Measurements from ENCODE around the gene ACADSB.

Gene ACADSB

GRCh38 chr10:123008355-123009104 lies at the start of gene ACADSB, which contains the start of gene IKZF5:
Gene ACADSB, plus strand, starts transcription at chr10:123009006. Its CDS starts 24 bp downstream, at chr10:123009030.
Gene IKZF5, minus strand, starts transcription at chr10:123008795. Its CDS starts 10,170 bp downstream, at chr10:122998625.
- DNase-seq (ENCODE audit: low spot score in 2 of 2): peak; percentile 89 to 91
- Mint-ChIP-seq H3K4me3 (peak within 1 kb of the TSS; percentile 98), H3K4me1 (peaks cover 22% of the 10 kb centered on the region), H3K36me3 (peaks cover 5% of the 10 kb centered on the region), H3K27me3 (no peaks in the 10 kb centered on the region), H3K27ac (peak within 1 kb of the TSS; percentile 99), H3K9me3 (no peaks in the 10 kb centered on the region)
- ATAC-seq (ENCODE audit: low read depth): peak; percentile 86

- Mint-ChIP-seq H3K27me3 (peaks cover 4% of the 10 kb centered on the region), H3K27ac (no peak overlapping the region)
- ATAC-seq (ENCODE audit: low read depth): no peak
These were observed 46.4 kb upstream of the ACADSB start for GRCh38 chr10:122962405-122962804.

GRCh38 chr10:122966879-122967278 lies 41.9 kb upstream of the ACADSB start:
- no peak for ATAC-seq (ENCODE audit: low read depth)
- Mint-ChIP-seq H3K9me3 (peaks cover 10% of the 10 kb centered on the region), H3K27ac (no peak overlapping the region), H3K27me3 (peaks cover 10% of the 10 kb centered on the region), H3K4me3 (no peak overlapping the region), H3K4me1 (no peaks in the 10 kb centered on the region), H3K36me3 (peaks cover 16% of the 10 kb centered on the region)
- DNase-seq (ENCODE audit: low spot score in 2 of 2): no peak

More at GRCh38 chr10:122962405-122962804, 46.4 kb upstream of the ACADSB start:
- peaks cover 7% of the 10 kb centered on the region for H3K9me3 Mint-ChIP-seq
- H3K4me1 Mint-ChIP-seq: peaks cover 1% of the 10 kb centered on the region
- H3K4me3 Mint-ChIP-seq: no peak overlapping the region
- DNase-seq (ENCODE audit: low spot score in 2 of 2): no peak
- peaks cover 15% of the 10 kb centered on the region for H3K36me3 Mint-ChIP-seq

- Mint-ChIP-seq H3K4me3 (no peak overlapping the region), H3K4me1 (no peaks in the 10 kb centered on the region), H3K27me3 (peaks cover 6% of the 10 kb centered on the region), H3K9me3 (peaks cover 10% of the 10 kb centered on the region), H3K36me3 (peaks cover 10% of the 10 kb centered on the region), H3K27ac (no peak overlapping the region)
- DNase-seq (ENCODE audit: low spot score in 2 of 2) (no peak), ATAC-seq (ENCODE audit: low read depth) (no peak)
These were observed 40.1 kb upstream of the ACADSB start for GRCh38 chr10:122968698-122969097.

GRCh38 chr10:122974023-122974422 lies 34.8 kb upstream of the ACADSB start:
- Mint-ChIP-seq H3K9me3 (no peaks in the 10 kb centered on the region), H3K36me3 (no peaks in the 10 kb centered on the region), H3K4me3 (no peak overlapping the region)

GRCh38 chr10:122974543-122975064 lies 34.2 kb upstream of the ACADSB start:
- Mint-ChIP-seq H3K9me3 (no peaks in the 10 kb centered on the region), H3K4me1 (peaks cover 3% of the 10 kb centered on the region), H3K27me3 (no peaks in the 10 kb centered on the region), H3K4me3 (no peak overlapping the region), H3K27ac (no peak overlapping the region), H3K36me3 (no peaks in the 10 kb centered on the region)
- DNase-seq (ENCODE audit: low spot score in 2 of 2): no peak
- ATAC-seq (ENCODE audit: low read depth): no peak

More at GRCh38 chr10:122974023-122974422, 34.8 kb upstream of the ACADSB start:
- ATAC-seq (ENCODE audit: low read depth) (no peak), DNase-seq (ENCODE audit: low spot score in 2 of 2) (no peak)
- no peak overlapping the region for H3K27ac Mint-ChIP-seq
- no peaks in the 10 kb centered on the region for H3K27me3 Mint-ChIP-seq
- H3K4me1 Mint-ChIP-seq: peaks cover 3% of the 10 kb centered on the region

GRCh38 chr10:122980209-122981065 lies 28.4 kb upstream of the ACADSB start, which contains the start of gene PSTK:
Gene PSTK, plus strand, starts transcription at chr10:122980401. Its CDS starts 79 bp downstream, at chr10:122980480.
- no peaks in the 10 kb centered on the region for H3K9me3 Mint-ChIP-seq
- H3K4me1 Mint-ChIP-seq: peaks cover 7% of the 10 kb centered on the region
- peak within 1 kb of the TSS; percentile 88 for H3K4me3 Mint-ChIP-seq
- peak; percentile 85 to 95 for DNase-seq (ENCODE audit: low spot score in 2 of 2)
- peaks cover 3% of the 10 kb centered on the region for H3K36me3 Mint-ChIP-seq
- peak; percentile 92 for ATAC-seq (ENCODE audit: low read depth)
- peak within 1 kb of the TSS; percentile 98 for H3K27ac Mint-ChIP-seq
- no peaks in the 10 kb centered on the region for H3K27me3 Mint-ChIP-seq

GRCh38 chr10:122981066-122981464 lies 27.7 kb upstream of the ACADSB start:
- ATAC-seq (ENCODE audit: low read depth): no peak
- no peaks in the 10 kb centered on the region for H3K27me3 Mint-ChIP-seq
- no peak for DNase-seq (ENCODE audit: low spot score in 2 of 2)
- peaks cover 3% of the 10 kb centered on the region for H3K36me3 Mint-ChIP-seq
- no peaks in the 10 kb centered on the region for H3K9me3 Mint-ChIP-seq
- peaks cover 7% of the 10 kb centered on the region for H3K4me1 Mint-ChIP-seq
- H3K27ac Mint-ChIP-seq: peak overlapping the region; percentile 98
- H3K4me3 Mint-ChIP-seq: peak overlapping the region; percentile 88

GRCh38 chr10:122983898-122984297 lies 24.9 kb upstream of the ACADSB start:
- no peak for DNase-seq (ENCODE audit: low spot score in 2 of 2)
- peaks cover 7% of the 10 kb centered on the region for H3K4me1 Mint-ChIP-seq
- H3K4me3 Mint-ChIP-seq: no peak overlapping the region
- ATAC-seq (ENCODE audit: low read depth): no peak
- no peak overlapping the region for H3K27ac Mint-ChIP-seq
- peaks cover 8% of the 10 kb centered on the region for H3K36me3 Mint-ChIP-seq
- H3K27me3 Mint-ChIP-seq: no peaks in the 10 kb centered on the region
- no peaks in the 10 kb centered on the region for H3K9me3 Mint-ChIP-seq

GRCh38 chr10:122984708-122985107 lies 24.1 kb upstream of the ACADSB start:
- Mint-ChIP-seq H3K4me1 (peaks cover 7% of the 10 kb centered on the region), H3K4me3 (no peak overlapping the region), H3K27ac (no peak overlapping the region), H3K9me3 (no peaks in the 10 kb centered on the region), H3K36me3 (peaks cover 8% of the 10 kb centered on the region), H3K27me3 (no peaks in the 10 kb centered on the region)
- ATAC-seq (ENCODE audit: low read depth) (no peak), DNase-seq (ENCODE audit: low spot score in 2 of 2) (no peak)

GRCh38 chr10:122986335-122986734 lies 22.5 kb upstream of the ACADSB start:
- Mint-ChIP-seq H3K4me1 (no peaks in the 10 kb centered on the region), H3K27ac (no peak overlapping the region), H3K27me3 (no peaks in the 10 kb centered on the region), H3K4me3 (no peak overlapping the region), H3K36me3 (peaks cover 8% of the 10 kb centered on the region), H3K9me3 (no peaks in the 10 kb centered on the region)
- ATAC-seq (ENCODE audit: low read depth): no peak
- no peak for DNase-seq (ENCODE audit: low spot score in 2 of 2)

GRCh38 chr10:122988501-122988900 lies 20.3 kb upstream of the ACADSB start:
- Mint-ChIP-seq H3K4me1 (no peaks in the 10 kb centered on the region), H3K27me3 (no peaks in the 10 kb centered on the region), H3K4me3 (no peak overlapping the region), H3K9me3 (no peaks in the 10 kb centered on the region), H3K36me3 (peaks cover 8% of the 10 kb centered on the region), H3K27ac (no peak overlapping the region)
- ATAC-seq (ENCODE audit: low read depth): no peak
- no peak for DNase-seq (ENCODE audit: low spot score in 2 of 2)

- Mint-ChIP-seq H3K4me3 (no peak overlapping the region), H3K4me1 (peaks cover 2% of the 10 kb centered on the region), H3K27me3 (no peaks in the 10 kb centered on the region), H3K27ac (no peak overlapping the region), H3K36me3 (peaks cover 12% of the 10 kb centered on the region), H3K9me3 (no peaks in the 10 kb centered on the region)
- DNase-seq (ENCODE audit: low spot score in 2 of 2) (no peak), ATAC-seq (ENCODE audit: low read depth) (no peak)
These were observed 18.5 kb upstream of the ACADSB start for GRCh38 chr10:122990278-122990677.
